ENCODE results near the gene ASAP2. TPM values are rescaled to one million over a fixed set of nuclear protein-coding genes. Genes with fewer than 3 reads are reported as not detected.

Gene ASAP2
- total RNA-seq, 1 donor from 2014 or later, result 60.7 TPM

- H3K27me3 Mint-ChIP-seq (ENCODE audit: low read depth), result no peaks in the 10 kb centered on the region
- H3K4me1 Mint-ChIP-seq (ENCODE audit: low read depth), result peaks cover 21% of the 10 kb centered on the region
- no peak for TF ChIP-seq CTCF (IDR thresholded peaks at IDR 0.05)
- no peak overlapping the region for H3K4me3 Mint-ChIP-seq (ENCODE audit: unreplicated experiment)
- H3K27ac Mint-ChIP-seq (ENCODE audit: unreplicated experiment), result peak overlapping the region; percentile 83
- H3K36me3 Mint-ChIP-seq (ENCODE audit: low read depth), result peaks cover 42% of the 10 kb centered on the region
- H3K9me3 Mint-ChIP-seq (ENCODE audit: low read depth), result no peaks in the 10 kb centered on the region
- no peak for DNase-seq (ENCODE audit: low spot score)
These were observed 159.4 kb downstream of the ASAP2 start for GRCh38 chr2:9366026-9366425.

GRCh38 chr2:9370746-9371145, 164.1 kb downstream of the ASAP2 start:
- Mint-ChIP-seq H3K27me3 (ENCODE audit: low read depth) (no peaks in the 10 kb centered on the region), H3K4me3 (ENCODE audit: unreplicated experiment) (no peak overlapping the region), H3K4me1 (ENCODE audit: low read depth) (peaks cover 6% of the 10 kb centered on the region), H3K36me3 (ENCODE audit: low read depth) (peaks cover 48% of the 10 kb centered on the region), H3K27ac (ENCODE audit: unreplicated experiment) (peak overlapping the region; percentile 17), H3K9me3 (ENCODE audit: low read depth) (no peaks in the 10 kb centered on the region)
- no peak for DNase-seq (ENCODE audit: low spot score)
- no peak for TF ChIP-seq CTCF (IDR thresholded peaks at IDR 0.05)

- H3K27ac Mint-ChIP-seq (ENCODE audit: unreplicated experiment), result no peak overlapping the region
- DNase-seq (ENCODE audit: low spot score), result no peak
- no peak for TF ChIP-seq CTCF (IDR thresholded peaks at IDR 0.05)
- H3K36me3 Mint-ChIP-seq (ENCODE audit: low read depth), result peaks cover 42% of the 10 kb centered on the region
- H3K27me3 Mint-ChIP-seq (ENCODE audit: low read depth), result no peaks in the 10 kb centered on the region
- peaks cover 17% of the 10 kb centered on the region for H3K4me1 Mint-ChIP-seq (ENCODE audit: low read depth)
- H3K9me3 Mint-ChIP-seq (ENCODE audit: low read depth), result no peaks in the 10 kb centered on the region
- no peak overlapping the region for H3K4me3 Mint-ChIP-seq (ENCODE audit: unreplicated experiment)
These were observed 166.4 kb downstream of the ASAP2 start for GRCh38 chr2:9373047-9373446.

- no peak overlapping the region for H3K27ac Mint-ChIP-seq (ENCODE audit: unreplicated experiment)
- H3K9me3 Mint-ChIP-seq (ENCODE audit: low read depth), result no peaks in the 10 kb centered on the region
- no peaks in the 10 kb centered on the region for H3K27me3 Mint-ChIP-seq (ENCODE audit: low read depth)
- no peak for DNase-seq (ENCODE audit: low spot score)
- peaks cover 22% of the 10 kb centered on the region for H3K4me1 Mint-ChIP-seq (ENCODE audit: low read depth)
- peaks cover 39% of the 10 kb centered on the region for H3K36me3 Mint-ChIP-seq (ENCODE audit: low read depth)
- no peak for TF ChIP-seq CTCF (IDR thresholded peaks at IDR 0.05)
- no peak overlapping the region for H3K4me3 Mint-ChIP-seq (ENCODE audit: unreplicated experiment)
These were observed 166.9 kb downstream of the ASAP2 start for GRCh38 chr2:9373476-9373875.

- H3K4me3 Mint-ChIP-seq (ENCODE audit: unreplicated experiment), result no peak overlapping the region
- no peak for TF ChIP-seq CTCF (IDR thresholded peaks at IDR 0.05)
- no peak for DNase-seq (ENCODE audit: low spot score)
- H3K36me3 Mint-ChIP-seq (ENCODE audit: low read depth), result peaks cover 38% of the 10 kb centered on the region
- no peak overlapping the region for H3K27ac Mint-ChIP-seq (ENCODE audit: unreplicated experiment)
- H3K4me1 Mint-ChIP-seq (ENCODE audit: low read depth), result peaks cover 29% of the 10 kb centered on the region
- H3K27me3 Mint-ChIP-seq (ENCODE audit: low read depth), result no peaks in the 10 kb centered on the region
- no peaks in the 10 kb centered on the region for H3K9me3 Mint-ChIP-seq (ENCODE audit: low read depth)
These were observed 167.6 kb downstream of the ASAP2 start for GRCh38 chr2:9374071-9374730.

All from chondrocyte (in vitro differentiated cells).